Mesenchymal stem cell (in vitro differentiated cells and primary cell): ENCODE measurements around the gene RUNX3.

Experiments
- DNase-seq: peaks from one replicate; pipeline ENCODE4 v3.0.0-alpha.2; 2013
- H2AFZ ChIP-seq: one replicate; pipeline ENCODE4 v1.6.1; 2013; ENCODE audit warnings: low read depth, mild to moderate bottlenecking, control low read depth, inconsistent platforms, low read length, moderate library complexity
- H2AK5ac ChIP-seq: 2 replicates; pipeline ENCODE4 v1.6.1; 2013; ENCODE audit warnings: low read length, moderate library complexity, mild to moderate bottlenecking, inconsistent platforms; ENCODE audit not compliant: severe bottlenecking
- H2BK120ac ChIP-seq: one replicate; pipeline ENCODE4 v1.6.1; 2013; ENCODE audit warnings: low read depth, mild to moderate bottlenecking, inconsistent platforms, low read length, moderate library complexity
- H2BK12ac ChIP-seq, 2 experiments: one replicate each; pipeline ENCODE4 v1.6.1; 2013; ENCODE audit warnings: inconsistent platforms in 2 of 2, low read length in 2 of 2, mild to moderate bottlenecking in 2 of 2, moderate library complexity in 2 of 2, control low read depth in 1 of 2
- H2BK15ac ChIP-seq: one replicate; pipeline ENCODE4 v1.6.1; 2013; ENCODE audit warnings: mild to moderate bottlenecking, low read depth, inconsistent platforms; ENCODE audit not compliant: poor library complexity, severe bottlenecking
- H2BK5ac ChIP-seq: 2 replicates; pipeline ENCODE4 v1.6.1; 2013; ENCODE audit warnings: low read depth, mild to moderate bottlenecking, low read length, control low read depth, inconsistent platforms; ENCODE audit not compliant: poor library complexity, severe bottlenecking
- H3K14ac ChIP-seq, 2 experiments: one replicate each; pipeline ENCODE4 v1.6.1; 2013; ENCODE audit warnings: inconsistent platforms in 2 of 2, low read length in 2 of 2, control low read depth in 1 of 2, mild to moderate bottlenecking in 1 of 2, moderate library complexity in 1 of 2
- H3K18ac ChIP-seq, 2 experiments: one replicate each; pipeline ENCODE4 v1.6.1; 2013; ENCODE audit warnings: inconsistent platforms in 2 of 2, low read length in 2 of 2, control low read depth in 1 of 2, low read depth in 1 of 2, mild to moderate bottlenecking in 1 of 2
- H3K23ac ChIP-seq, 2 experiments: one replicate each; pipeline ENCODE4 v1.6.1; 2013; ENCODE audit warnings: inconsistent platforms in 2 of 2, low read length in 2 of 2, mild to moderate bottlenecking in 2 of 2, moderate library complexity in 2 of 2, control low read depth in 1 of 2
- H3K27ac ChIP-seq: 2 replicates; pipeline ENCODE4 v1.5.1; 2013; ENCODE audit warnings: mild to moderate bottlenecking, moderate library complexity, low read length, control low read depth, inconsistent platforms; ENCODE audit not compliant: poor library complexity, severe bottlenecking
- H3K27me3 ChIP-seq, 2 experiments: 2 replicates each; pipeline versions ENCODE4 v1.6.1 to v1.7.0; 2013; ENCODE audit warnings: low read length in 2 of 2, mild to moderate bottlenecking in 2 of 2, moderate library complexity in 2 of 2, control low read depth in 1 of 2, inconsistent platforms in 1 of 2; ENCODE audit not compliant: control insufficient read depth in 1 of 2, insufficient read depth in 1 of 2
- H3K36me3 ChIP-seq, 2 experiments: 2 replicates each; pipeline versions ENCODE4 v1.6.1 to v1.7.0; 2013; ENCODE audit warnings: low read length in 2 of 2, control low read depth in 1 of 2, inconsistent platforms in 1 of 2, low read depth in 1 of 2, mild to moderate bottlenecking in 1 of 2; ENCODE audit not compliant: insufficient read depth in 2 of 2, control insufficient read depth in 1 of 2
- H3K4ac ChIP-seq, 2 experiments: one replicate each; pipeline ENCODE4 v1.6.1; 2013; ENCODE audit warnings: inconsistent platforms in 2 of 2, low read length in 2 of 2, mild to moderate bottlenecking in 2 of 2, moderate library complexity in 2 of 2, control low read depth in 1 of 2, low read depth in 1 of 2
- H3K4me1 ChIP-seq: 2 replicates; pipeline ENCODE4 v1.6.1; 2013; ENCODE audit warnings: low read depth, low read length, control low read depth; ENCODE audit not compliant: control insufficient read depth, insufficient read depth
- H3K4me2 ChIP-seq: 2 replicates; pipeline ENCODE4 v1.6.1; 2013; ENCODE audit warnings: low read length, mild to moderate bottlenecking, inconsistent platforms; ENCODE audit not compliant: poor library complexity, severe bottlenecking
- H3K4me3 ChIP-seq, 2 experiments: 2 replicates each; pipeline versions ENCODE4 v1.5.1 to v1.7.0; 2013; ENCODE audit warnings: low read length in 2 of 2, mild to moderate bottlenecking in 2 of 2, control low read depth in 1 of 2, low read depth in 1 of 2; ENCODE audit not compliant: insufficient read depth in 1 of 2
- H3K79me1 ChIP-seq: replicated peaks from 2 replicates; pipeline ENCODE4 v1.6.1; 2013; ENCODE audit warnings: mild to moderate bottlenecking, control low read depth, low read length, inconsistent platforms; ENCODE audit not compliant: poor library complexity, severe bottlenecking
- H3K9ac ChIP-seq: 2 replicates; pipeline ENCODE4 v1.7.0; 2013; ENCODE audit warnings: mild to moderate bottlenecking, low read length, moderate library complexity
- H3K9me3 ChIP-seq: 2 replicates; pipeline ENCODE4 v1.7.0; 2013; ENCODE audit warnings: mild to moderate bottlenecking, low read length; ENCODE audit not compliant: control insufficient read depth
- H4K8ac ChIP-seq: one replicate; pipeline ENCODE4 v1.6.1; 2013; ENCODE audit warnings: inconsistent platforms, mild to moderate bottlenecking, low read length, moderate library complexity
- H4K91ac ChIP-seq: one replicate; pipeline ENCODE4 v1.6.1; 2013; ENCODE audit warnings: mild to moderate bottlenecking, low read length, inconsistent platforms
- WGBS: methylation state at CpG from one replicate; pipeline ENCODE4 v1.1.7; 2013; ENCODE audit warnings: mixed read lengths; 5-methylcytosine and 5-hydroxymethylcytosine counted together

RUNX3 gene

GRCh38 chr1:24918995-24919605 is 11.0 kb downstream of the RUNX3 start:
- no peak overlapping the region for H4K8ac ChIP-seq
- H2AK5ac ChIP-seq, result no peak overlapping the region
- no peak overlapping the region for H2BK12ac ChIP-seq
- no peak overlapping the region for H2BK15ac ChIP-seq
- no peak overlapping the region for H3K9ac ChIP-seq
- H3K4me3 ChIP-seq, result no peak overlapping the region
- H3K79me1 ChIP-seq, result no peaks in the 10 kb centered on the region
- no peak overlapping the region for H4K91ac ChIP-seq
- no peak overlapping the region for H3K27ac ChIP-seq
- H3K36me3 ChIP-seq, result no peaks in the 10 kb centered on the region
- no peak for DNase-seq
- no peak overlapping the region for H2BK120ac ChIP-seq
- H3K4ac ChIP-seq, result no peak overlapping the region
- no peak overlapping the region for H3K18ac ChIP-seq
- H3K27me3 ChIP-seq, result peaks cover 32 to 54% of the 10 kb centered on the region in 2 experiments
- no peak overlapping the region for H3K14ac ChIP-seq
- H3K23ac ChIP-seq, result peak overlapping the region in 1 of 2 experiments; percentile 34
- H2BK5ac ChIP-seq, result no peak overlapping the region
- H3K4me2 ChIP-seq, result no peak overlapping the region
- 95% methylated on average over 10 of the region's 17 CpGs for WGBS
- H3K4me1 ChIP-seq, result peaks cover 15% of the 10 kb centered on the region
- no peaks in the 10 kb centered on the region for H3K9me3 ChIP-seq
- H2AFZ ChIP-seq, result no peak overlapping the region

GRCh38 chr1:24918370-24918769 is 11.7 kb downstream of the RUNX3 start:
- Histone ChIP-seq H3K4me2 (no peak overlapping the region), H3K4me3 (no peak overlapping the region), H3K4ac (no peak overlapping the region), H2BK12ac (no peak overlapping the region), H2AFZ (no peak overlapping the region), H3K4me1 (peaks cover 22% of the 10 kb centered on the region), H3K27me3 (peaks cover 24 to 47% of the 10 kb centered on the region in 2 experiments), H4K91ac (no peak overlapping the region), H3K23ac (no peak overlapping the region), H3K79me1 (no peaks in the 10 kb centered on the region), H2AK5ac (no peak overlapping the region), H3K18ac (no peak overlapping the region), H3K9me3 (no peaks in the 10 kb centered on the region), H3K9ac (no peak overlapping the region), H2BK15ac (no peak overlapping the region), H4K8ac (no peak overlapping the region), H2BK5ac (no peak overlapping the region), H3K27ac (no peak overlapping the region), H3K14ac (no peak overlapping the region), H2BK120ac (no peak overlapping the region), H3K36me3 (no peaks in the 10 kb centered on the region)
- 91% methylated on average over 2 of the region's 2 CpGs for WGBS
- DNase-seq, result no peak

GRCh38 chr1:24917327-24918074 is 12.6 kb downstream of the RUNX3 start:
- Histone ChIP-seq H3K14ac (no peak overlapping the region), H2AK5ac (no peak overlapping the region), H2BK5ac (no peak overlapping the region), H4K8ac (no peak overlapping the region), H2BK12ac (no peak overlapping the region), H2AFZ (no peak overlapping the region), H3K18ac (no peak overlapping the region), H3K27me3 (peaks cover 19 to 41% of the 10 kb centered on the region in 2 experiments), H3K9me3 (no peaks in the 10 kb centered on the region), H2BK120ac (no peak overlapping the region), H3K79me1 (no peaks in the 10 kb centered on the region), H2BK15ac (no peak overlapping the region), H3K9ac (no peak overlapping the region), H3K23ac (no peak overlapping the region), H4K91ac (no peak overlapping the region), H3K4ac (no peak overlapping the region), H3K36me3 (no peaks in the 10 kb centered on the region), H3K4me2 (no peak overlapping the region), H3K4me3 (no peak overlapping the region), H3K27ac (no peak overlapping the region), H3K4me1 (peaks cover 26% of the 10 kb centered on the region)
- 95% methylated on average over 16 of the region's 16 CpGs for WGBS
- no peak for DNase-seq

- Histone ChIP-seq H4K91ac (no peak overlapping the region), H3K9me3 (no peaks in the 10 kb centered on the region), H2AFZ (no peak overlapping the region), H3K36me3 (no peaks in the 10 kb centered on the region), H3K27ac (no peak overlapping the region), H3K4me2 (no peak overlapping the region), H3K23ac (no peak overlapping the region), H2AK5ac (no peak overlapping the region), H2BK15ac (peak overlapping the region; percentile 77), H3K4me3 (no peak overlapping the region), H2BK12ac (no peak overlapping the region), H2BK5ac (no peak overlapping the region), H3K4ac (no peak overlapping the region), H3K9ac (no peak overlapping the region), H3K18ac (peak overlapping the region in 1 of 2 experiments; percentile 65), H2BK120ac (no peak overlapping the region), H3K79me1 (no peaks in the 10 kb centered on the region), H3K4me1 (peaks cover 26% of the 10 kb centered on the region), H4K8ac (no peak overlapping the region), H3K27me3 (peaks cover 12 to 33% of the 10 kb centered on the region in 2 experiments), H3K14ac (no peak overlapping the region)
- DNase-seq, result no peak
- WGBS, result 75% methylated on average over 21 of the region's 21 CpGs
These were observed 14.1 kb downstream of the RUNX3 start for GRCh38 chr1:24915816-24916602.
